ENCODE measurements around the gene PRLH. TPM values are rescaled to one million over a fixed set of nuclear protein-coding genes. Genes with fewer than 3 reads are reported as not detected.

Gene PRLH
- total and polyA plus RNA-seq, 2 of the 13 experiments (the other 11 are each of a cell fraction or from before 2014, with no cell fraction given): not detected

GRCh38 chr2:237572021-237572741 lies 5.8 kb downstream of the PRLH start (continued):
- peak; percentile 91 for TF ChIP-seq XRCC5 (optimal IDR thresholded peaks at IDR 0.05; ENCODE audit: low read length)
- TF ChIP-seq, protein P1, sequence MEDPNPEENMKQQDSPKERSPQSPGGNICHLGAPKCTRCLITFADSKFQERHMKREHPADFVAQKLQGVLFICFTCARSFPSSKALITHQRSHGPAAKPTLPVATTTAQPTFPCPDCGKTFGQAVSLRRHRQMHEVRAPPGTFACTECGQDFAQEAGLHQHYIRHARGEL (CRISPR knock-in tag; IDR thresholded peaks at IDR 0.05): peak; percentile 75; the same call in 1 of the 2 replicates
- peak; percentile 44; the same call in 1 of the 2 replicates for TF ChIP-seq ELF1 (CRISPR knock-in tag; IDR thresholded peaks at IDR 0.05)
- peak; percentile 84; the same call in 1 of the 2 replicates for TF ChIP-seq ZNF839 (CRISPR knock-in tag; IDR thresholded peaks at IDR 0.05; ENCODE audit: borderline replicate concordance)
- peak; percentile 79; the same call in 1 of the 2 replicates for TF ChIP-seq MEIS2 (CRISPR knock-in tag; IDR thresholded peaks at IDR 0.05)
- TF ChIP-seq AGO1 (IDR thresholded peaks at IDR 0.05; ENCODE audit: low read depth, low read length, poor library complexity, severe bottlenecking): peak; percentile 68
- peak; percentile 73 for TF ChIP-seq YY1 (IDR thresholded peaks at IDR 0.05; ENCODE audit: insufficient read depth, insufficient replicate concordance, low read depth, low read length)
- TF ChIP-seq JUN (CRISPR knock-in tag; IDR thresholded peaks at IDR 0.05): no peak
- no peak for TF ChIP-seq ZNF136 (CRISPR knock-in tag; IDR thresholded peaks at IDR 0.05; ENCODE audit: low read depth)
- peak; percentile 22; the same call in 1 of the 2 replicates for TF ChIP-seq CEBPG (CRISPR knock-in tag; IDR thresholded peaks at IDR 0.05)
- TF ChIP-seq ZNF296 (CRISPR knock-in tag; conservative IDR thresholded peaks at IDR 0.05): no peak
- TF ChIP-seq GPN1 (CRISPR knock-in tag; IDR thresholded peaks at IDR 0.05; ENCODE audit: borderline replicate concordance): no peak
- TF ChIP-seq PBX3 (CRISPR knock-in tag; IDR thresholded peaks at IDR 0.05; ENCODE audit: borderline replicate concordance): no peak
- TF ChIP-seq ZNF567 (CRISPR knock-in tag; IDR thresholded peaks at IDR 0.05; ENCODE audit: borderline replicate concordance): 0 out of 2 replicates have a peak, but pooled peaks have one; percentile 74
- no peak for TF ChIP-seq MXD1 (CRISPR knock-in tag; IDR thresholded peaks at IDR 0.05)
- no peak; the same call in 1 of the 2 replicates for TF ChIP-seq ZNF329 (CRISPR knock-in tag; IDR thresholded peaks at IDR 0.05; ENCODE audit: low read depth)
- TF ChIP-seq PPARG (CRISPR knock-in tag; conservative IDR thresholded peaks at IDR 0.05): 0 out of 2 replicates have a peak, but pooled peaks have one; percentile 52
- peak; percentile 45 for TF ChIP-seq PHF5A (CRISPR knock-in tag; IDR thresholded peaks at IDR 0.05; ENCODE audit: low read depth, unreplicated experiment)
- TF ChIP-seq ZFP36 (IDR thresholded peaks at IDR 0.05; ENCODE audit: borderline replicate concordance, low read depth, low read length, partially characterized antibody): peak; percentile 54
- peak; percentile 74; the same call in 1 of the 2 replicates for TF ChIP-seq ETV6 (CRISPR knock-in tag; conservative IDR thresholded peaks at IDR 0.05)
- TF ChIP-seq, protein P2, sequence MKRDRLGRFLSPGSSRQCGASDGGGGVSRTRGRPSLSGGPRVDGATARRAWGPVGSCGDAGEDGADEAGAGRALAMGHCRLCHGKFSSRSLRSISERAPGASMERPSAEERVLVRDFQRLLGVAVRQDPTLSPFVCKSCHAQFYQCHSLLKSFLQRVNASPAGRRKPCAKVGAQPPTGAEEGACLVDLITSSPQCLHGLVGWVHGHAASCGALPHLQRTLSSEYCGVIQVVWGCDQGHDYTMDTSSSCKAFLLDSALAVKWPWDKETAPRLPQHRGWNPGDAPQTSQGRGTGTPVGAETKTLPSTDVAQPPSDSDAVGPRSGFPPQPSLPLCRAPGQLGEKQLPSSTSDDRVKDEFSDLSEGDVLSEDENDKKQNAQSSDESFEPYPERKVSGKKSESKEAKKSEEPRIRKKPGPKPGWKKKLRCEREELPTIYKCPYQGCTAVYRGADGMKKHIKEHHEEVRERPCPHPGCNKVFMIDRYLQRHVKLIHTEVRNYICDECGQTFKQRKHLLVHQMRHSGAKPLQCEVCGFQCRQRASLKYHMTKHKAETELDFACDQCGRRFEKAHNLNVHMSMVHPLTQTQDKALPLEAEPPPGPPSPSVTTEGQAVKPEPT (CRISPR knock-in tag; IDR thresholded peaks at IDR 0.05; ENCODE audit: low read depth): peak; percentile 28; the same call in 1 of the 2 replicates
- TF ChIP-seq SP1 (IDR thresholded peaks at IDR 0.05): no peak
- 0 out of 2 replicates have a peak, but pooled peaks have one; percentile 32 for TF ChIP-seq SP1 (CRISPR knock-in tag; IDR thresholded peaks at IDR 0.05)
- TF ChIP-seq, protein P3, sequence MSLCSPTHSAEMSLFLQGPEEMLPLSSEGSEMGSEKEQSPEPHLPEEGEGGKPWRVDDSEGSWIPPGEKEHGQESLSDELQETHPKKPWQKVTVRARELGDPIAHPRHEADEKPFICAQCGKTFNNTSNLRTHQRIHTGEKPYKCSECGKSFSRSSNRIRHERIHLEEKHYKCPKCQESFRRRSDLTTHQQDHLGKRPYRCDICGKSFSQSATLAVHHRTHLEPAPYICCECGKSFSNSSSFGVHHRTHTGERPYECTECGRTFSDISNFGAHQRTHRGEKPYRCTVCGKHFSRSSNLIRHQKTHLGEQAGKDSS (CRISPR knock-in tag; IDR thresholded peaks at IDR 0.05; ENCODE audit: borderline replicate concordance, low read depth): peak; percentile 96
